Liver (tissue), 9 donors: ENCODE measurements around the gene MYADML2. TPM values are rescaled to one million over a fixed set of nuclear protein-coding genes. Genes with fewer than 3 reads are reported as not detected.

ENCODE experiments used
- DNase-seq: peaks from one replicate; pipeline ENCODE4 v3.0.0-alpha.2; 2017; ENCODE audit warnings: low spot score
- H3K27ac ChIP-seq, 2 donors: one replicate each; pipeline ENCODE4 v1.7.0; 2013; ENCODE audit warnings: inconsistent platforms in 2 of 2, low read length in 2 of 2, control low read depth in 1 of 2, low read depth in 1 of 2, mild to moderate bottlenecking in 1 of 2
- H3K27me3 ChIP-seq, 4 donors: one replicate each; pipeline versions ENCODE4 v1.6.1 to v1.7.0; 2013; ENCODE audit warnings: low read length in 3 of 4, inconsistent platforms in 1 of 4, mild to moderate bottlenecking in 1 of 4, moderate library complexity in 1 of 4; ENCODE audit not compliant: control insufficient read depth in 4 of 4, insufficient read depth in 4 of 4
- H3K36me3 ChIP-seq, 4 donors: one replicate each; pipeline versions ENCODE4 v1.6.1 to v1.7.0; 2013; ENCODE audit warnings: low read length in 3 of 4, mild to moderate bottlenecking in 3 of 4, low read depth in 1 of 4, moderate library complexity in 1 of 4; ENCODE audit not compliant: control insufficient read depth in 4 of 4, insufficient read depth in 3 of 4
- H3K4me1 ChIP-seq, 4 donors: one replicate each; pipeline versions ENCODE4 v1.6.1 to v1.7.0; 2013; ENCODE audit warnings: low read length in 3 of 4, mild to moderate bottlenecking in 3 of 4, moderate library complexity in 1 of 4; ENCODE audit not compliant: control insufficient read depth in 4 of 4, insufficient read depth in 4 of 4
- H3K4me3 ChIP-seq, 3 donors: one replicate each; pipeline versions ENCODE4 v1.6.1 to v1.7.0; 2013; ENCODE audit warnings: low read length in 3 of 3, control low read depth in 1 of 3, low read depth in 1 of 3, mild to moderate bottlenecking in 1 of 3
- H3K9ac ChIP-seq, 2 donors: one replicate each; pipeline ENCODE4 v1.7.0; 2013; ENCODE audit warnings: low read length in 2 of 2, mild to moderate bottlenecking in 2 of 2, moderate library complexity in 2 of 2, control low read depth in 1 of 2, low read depth in 1 of 2
- H3K9me3 ChIP-seq, 4 donors: one replicate each; pipeline versions ENCODE4 v1.6.1 to v1.7.0; 2013; ENCODE audit warnings: low read length in 3 of 4; ENCODE audit not compliant: control insufficient read depth in 4 of 4
- EGR1 ChIP-seq, 2 donors: IDR thresholded peaks; 2 replicates each; pipeline ENCODE4 v1.6.1; 2016 to 2018; ENCODE audit warnings: antibody characterized with exemption in 2 of 2, low read depth in 2 of 2
- FOXA1 ChIP-seq: IDR thresholded peaks from 2 replicates; pipeline ENCODE4 v1.6.1; 2016; ENCODE audit warnings: antibody characterized with exemption
- FOXA2 ChIP-seq: IDR thresholded peaks from 2 replicates; pipeline ENCODE4 v1.6.1; 2016; ENCODE audit warnings: antibody characterized with exemption
- GABPA ChIP-seq, 2 donors: IDR thresholded peaks in 1 of 2; conservative IDR thresholded peaks in 1 of 2; 2 replicates each; pipeline ENCODE4 v1.6.1; 2016; ENCODE audit warnings: antibody characterized with exemption in 2 of 2, mild to moderate bottlenecking in 1 of 2, moderate library complexity in 1 of 2
- HNF4A ChIP-seq, 2 donors: conservative IDR thresholded peaks; 2 replicates each; pipeline ENCODE4 v1.6.1; 2016; ENCODE audit warnings: antibody characterized with exemption in 2 of 2, mild to moderate bottlenecking in 2 of 2
- HNF4G ChIP-seq: IDR thresholded peaks from 2 replicates; pipeline ENCODE4 v1.6.1; 2016; ENCODE audit warnings: antibody characterized with exemption
- JUND ChIP-seq, 2 donors: IDR thresholded peaks; 2 replicates each; pipeline ENCODE4 v1.6.1; 2016; ENCODE audit warnings: antibody characterized with exemption in 2 of 2
- RXRA ChIP-seq, 2 donors: IDR thresholded peaks; 2 replicates each; pipeline ENCODE4 v1.6.1; 2017 to 2018; ENCODE audit warnings: antibody characterized with exemption in 2 of 2, mild to moderate bottlenecking in 1 of 2
- SP1 ChIP-seq: IDR thresholded peaks from 2 replicates; pipeline ENCODE4 v1.6.1; 2018; ENCODE audit warnings: antibody characterized with exemption, mild to moderate bottlenecking
- TAF1 ChIP-seq: conservative IDR thresholded peaks from 2 replicates; pipeline ENCODE4 v1.6.1; 2016; ENCODE audit warnings: antibody characterized with exemption, mild to moderate bottlenecking
- YY1 ChIP-seq: IDR thresholded peaks from 2 replicates; pipeline ENCODE4 v1.6.1; 2016; ENCODE audit warnings: antibody characterized with exemption, mild to moderate bottlenecking
- WGBS: extraction: QIAGEN DNeasy Blood & Tissue Kit; methylation state at CpG from one replicate; pipeline ENCODE4 v1.1.7; 2013; 5-methylcytosine and 5-hydroxymethylcytosine counted together
- polyA plus RNA-seq, 2 donors: library from polyadenylated mRNA; stranded (reverse) in 1 of 2; unstranded in 1 of 2; fragments of 200-250 nt in 1 of 2; fragments of >200 nt in 1 of 2; fragmentation: Nextera tagmentation in 1 of 2; extraction: Ambion mirVana in 1 of 2; gene quantifications; one replicate each; pipeline versions ENCODE4 v1.2.1 to v1.2.3, GENCODE V29; 2013 to 2015
- total RNA-seq, 2 donors: library from RNA; depleted of rRNA; stranded (reverse); fragments of >200 nt; gene quantifications; one replicate each; pipeline ENCODE4 v1.2.3, GENCODE V29; 2014
- TF ChIP-seq, protein P1 (sequence below): IDR thresholded peaks from 2 replicates; pipeline ENCODE4 v1.6.1; 2016; ENCODE audit warnings: antibody characterized with exemption
- TF ChIP-seq, protein P2 (sequence below): IDR thresholded peaks from 2 replicates; pipeline ENCODE4 v1.6.1; 2016; ENCODE audit warnings: antibody characterized with exemption
- TF ChIP-seq, protein P3 (sequence below): fragments of 150-350 bp; IDR thresholded peaks from 2 replicates; pipeline ENCODE4 v1.5.1; 2017; ENCODE audit warnings: improper control_type of control experiment, low read depth, low read length; ENCODE audit not compliant: missing input control
- TF ChIP-seq, protein P4 (sequence below): IDR thresholded peaks from 2 replicates; pipeline ENCODE4 v1.6.1; 2016; ENCODE audit warnings: antibody characterized with exemption
- TF ChIP-seq, protein P5 (sequence below): IDR thresholded peaks from 2 replicates; pipeline ENCODE4 v1.6.1; 2016; ENCODE audit warnings: antibody characterized with exemption, mild to moderate bottlenecking
- donor health status: healthy.
- donor health status: healthy.
- donor health status: healthy.
- donor health status: healthy.
- donor health status: healthy.

Gene MYADML2
- total and polyA plus RNA-seq, 4 donors: not detected

DNA sequence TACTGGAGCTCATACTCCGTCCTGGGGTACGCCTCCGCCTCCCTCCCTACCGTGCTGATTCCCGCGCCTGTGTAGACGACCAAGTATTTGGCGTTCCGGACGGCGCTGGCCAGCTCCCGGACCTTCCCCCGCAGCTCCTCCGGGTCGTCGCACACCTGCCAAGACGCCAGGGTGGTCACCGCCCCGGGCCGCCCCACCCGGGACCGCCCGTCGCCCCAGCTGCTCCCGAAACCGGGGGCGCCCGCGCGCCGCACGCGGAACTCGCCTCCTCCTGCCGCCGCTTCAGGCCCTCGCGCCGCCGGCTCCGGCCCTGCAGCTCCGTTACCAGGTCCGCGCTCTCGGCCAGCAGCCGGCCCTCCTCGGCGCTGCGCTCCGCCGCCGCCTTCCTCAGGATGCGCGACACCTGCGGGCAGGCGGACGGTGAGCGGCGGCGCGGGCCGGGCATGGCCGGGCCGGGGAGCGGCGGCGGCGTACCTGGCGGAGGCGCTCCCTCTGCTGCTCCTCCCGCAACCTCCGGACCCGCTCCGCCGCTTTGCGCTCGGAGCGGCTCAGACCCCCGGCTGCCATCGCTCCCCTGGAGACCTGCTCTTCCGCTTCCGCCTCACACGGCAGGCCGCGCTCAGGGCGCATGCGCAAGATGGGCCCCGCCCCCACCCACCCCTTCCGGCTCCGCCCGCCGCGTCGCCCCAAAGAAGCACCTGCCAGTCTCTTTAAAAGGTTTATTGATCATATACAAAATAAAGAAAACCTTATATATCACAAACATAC, 29.3 kb downstream of the MYADML2 start, which contains the start of gene SIRT7:
Gene SIRT7, minus strand, starts transcription at position 612 of the 768 bp plus-strand sequence. Its CDS starts 45 bp downstream, at position 567.
- peak within 1 kb of the TSS; percentile 42 to 43 for H3K9ac ChIP-seq
- peak within 1 kb of the TSS; percentile 72 to 89 (median 82) for H3K4me3 ChIP-seq
- H3K9me3 ChIP-seq: no peaks in the 10 kb centered on the region
- peaks cover 17 to 31% (median 19%) of the 10 kb centered on the region in 4 donors for H3K36me3 ChIP-seq
- peak; percentile 96 for DNase-seq
- peak within 1 kb of the TSS in 1 of 2 donors; percentile 19 for H3K27ac ChIP-seq
- TF ChIP-seq GABPA (IDR thresholded peaks at IDR 0.05 in 1 of 2, conservative IDR thresholded peaks at IDR 0.05 in 1 of 2) (peak in 1 of 2 donors; percentile 82), HNF4A (conservative IDR thresholded peaks at IDR 0.05) (no peak)
- H3K4me1 ChIP-seq: peaks cover 18 to 35% (median 26%) of the 10 kb centered on the region in 4 donors
- WGBS: under 1% methylated on average over 94 of the region's 94 CpGs
- H3K27me3 ChIP-seq: no peaks in the 10 kb centered on the region

DNA sequence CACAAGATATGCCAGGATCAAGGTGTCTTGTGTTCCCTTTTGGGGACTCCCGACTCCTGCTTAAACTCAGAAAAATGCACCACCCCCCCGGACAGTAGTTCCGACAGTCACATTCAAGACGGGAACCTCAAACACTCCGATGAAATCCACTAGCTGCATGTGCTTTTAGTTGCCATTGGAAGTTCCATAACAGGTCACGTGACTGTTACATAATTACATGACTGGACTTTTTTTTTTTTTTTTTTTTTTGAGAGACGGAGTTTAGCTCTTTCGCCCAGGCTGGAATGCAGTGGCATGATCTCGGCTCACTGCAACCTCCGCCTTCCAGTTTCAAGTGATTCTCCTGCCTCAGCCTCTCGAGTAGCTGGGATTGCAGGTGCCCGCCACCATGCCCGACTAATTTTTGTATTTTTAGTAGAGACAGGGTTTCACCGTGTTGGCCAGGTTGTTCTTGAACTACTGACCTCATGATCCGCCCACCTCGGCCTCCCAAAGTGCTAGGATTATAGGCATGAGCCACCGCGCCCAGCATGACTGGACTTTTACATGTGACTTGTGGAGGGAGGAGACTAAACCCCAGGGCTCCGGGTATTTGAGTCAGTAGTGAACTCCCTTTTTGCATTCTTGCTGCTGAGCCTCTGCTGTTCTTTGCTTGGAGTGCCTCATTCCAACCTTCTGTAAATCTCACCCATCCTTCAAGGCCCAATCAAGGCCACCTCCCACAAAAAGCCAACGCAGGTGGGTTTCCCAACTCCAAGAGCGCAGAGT, 30.6 kb downstream of the MYADML2 start:
- H3K4me3 ChIP-seq: peak overlapping the region in 1 of 3 donors; percentile 82
- WGBS: 71% methylated on average over 21 of the region's 21 CpGs
- H3K9ac ChIP-seq: no peak overlapping the region
- H3K4me1 ChIP-seq: peaks cover 14 to 34% (median 21%) of the 10 kb centered on the region in 4 donors
- TF ChIP-seq, protein P1, sequence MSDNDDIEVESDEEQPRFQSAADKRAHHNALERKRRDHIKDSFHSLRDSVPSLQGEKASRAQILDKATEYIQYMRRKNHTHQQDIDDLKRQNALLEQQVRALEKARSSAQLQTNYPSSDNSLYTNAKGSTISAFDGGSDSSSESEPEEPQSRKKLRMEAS: no peak
- TF ChIP-seq, protein P2, sequence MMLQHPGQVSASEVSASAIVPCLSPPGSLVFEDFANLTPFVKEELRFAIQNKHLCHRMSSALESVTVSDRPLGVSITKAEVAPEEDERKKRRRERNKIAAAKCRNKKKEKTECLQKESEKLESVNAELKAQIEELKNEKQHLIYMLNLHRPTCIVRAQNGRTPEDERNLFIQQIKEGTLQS: no peak
- TF ChIP-seq JUND (IDR thresholded peaks at IDR 0.05): no peak
- no peaks in the 10 kb centered on the region for H3K27me3 ChIP-seq
- DNase-seq: no peak
- H3K9me3 ChIP-seq: no peaks in the 10 kb centered on the region
- H3K36me3 ChIP-seq: peaks cover 15 to 33% (median 19%) of the 10 kb centered on the region in 4 donors
- no peak overlapping the region for H3K27ac ChIP-seq

DNA sequence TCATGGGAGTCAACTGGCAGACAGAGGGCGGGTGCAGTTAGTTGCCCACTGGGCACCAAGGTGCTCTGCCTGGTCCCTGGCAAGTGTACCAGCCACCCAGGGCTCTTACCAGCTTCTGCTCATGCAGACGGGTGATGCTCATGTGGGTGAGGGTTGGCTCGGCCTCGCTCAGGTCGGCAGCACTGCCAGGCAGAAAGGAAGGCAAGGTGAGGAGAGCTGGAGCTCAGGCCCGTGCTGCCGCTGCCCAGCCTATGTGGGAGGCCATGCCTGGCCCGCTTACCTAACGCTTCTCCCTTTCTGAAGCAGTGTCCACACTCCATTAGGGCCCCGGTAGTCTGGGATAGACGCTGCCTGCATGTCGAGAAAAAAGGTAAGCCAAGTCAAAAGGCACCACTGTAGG, 31.7 kb downstream of the MYADML2 start:
- Histone ChIP-seq H3K9ac (no peak overlapping the region), H3K27me3 (no peaks in the 10 kb centered on the region), H3K36me3 (peaks cover 15 to 33% (median 19%) of the 10 kb centered on the region in 4 donors), H3K4me3 (no peak overlapping the region), H3K27ac (no peak overlapping the region), H3K9me3 (no peaks in the 10 kb centered on the region), H3K4me1 (peaks cover 14 to 32% (median 20%) of the 10 kb centered on the region in 4 donors)
- no peak for DNase-seq
- WGBS: 92% methylated on average over 12 of the region's 12 CpGs
- TF ChIP-seq GABPA (IDR thresholded peaks at IDR 0.05 in 1 of 2, conservative IDR thresholded peaks at IDR 0.05 in 1 of 2) (no peak), EGR1 (IDR thresholded peaks at IDR 0.05; ENCODE audit: low read depth in 2 of 2) (no peak), FOXA1 (no peak), RXRA (IDR thresholded peaks at IDR 0.05) (no peak), SP1 (no peak), HNF4G (no peak), HNF4A (conservative IDR thresholded peaks at IDR 0.05) (no peak), TAF1 (no peak), JUND (IDR thresholded peaks at IDR 0.05) (no peak), FOXA2 (no peak), YY1 (no peak)
- TF ChIP-seq, protein P3, sequence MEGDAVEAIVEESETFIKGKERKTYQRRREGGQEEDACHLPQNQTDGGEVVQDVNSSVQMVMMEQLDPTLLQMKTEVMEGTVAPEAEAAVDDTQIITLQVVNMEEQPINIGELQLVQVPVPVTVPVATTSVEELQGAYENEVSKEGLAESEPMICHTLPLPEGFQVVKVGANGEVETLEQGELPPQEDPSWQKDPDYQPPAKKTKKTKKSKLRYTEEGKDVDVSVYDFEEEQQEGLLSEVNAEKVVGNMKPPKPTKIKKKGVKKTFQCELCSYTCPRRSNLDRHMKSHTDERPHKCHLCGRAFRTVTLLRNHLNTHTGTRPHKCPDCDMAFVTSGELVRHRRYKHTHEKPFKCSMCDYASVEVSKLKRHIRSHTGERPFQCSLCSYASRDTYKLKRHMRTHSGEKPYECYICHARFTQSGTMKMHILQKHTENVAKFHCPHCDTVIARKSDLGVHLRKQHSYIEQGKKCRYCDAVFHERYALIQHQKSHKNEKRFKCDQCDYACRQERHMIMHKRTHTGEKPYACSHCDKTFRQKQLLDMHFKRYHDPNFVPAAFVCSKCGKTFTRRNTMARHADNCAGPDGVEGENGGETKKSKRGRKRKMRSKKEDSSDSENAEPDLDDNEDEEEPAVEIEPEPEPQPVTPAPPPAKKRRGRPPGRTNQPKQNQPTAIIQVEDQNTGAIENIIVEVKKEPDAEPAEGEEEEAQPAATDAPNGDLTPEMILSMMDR: no peak
- TF ChIP-seq, protein P4, sequence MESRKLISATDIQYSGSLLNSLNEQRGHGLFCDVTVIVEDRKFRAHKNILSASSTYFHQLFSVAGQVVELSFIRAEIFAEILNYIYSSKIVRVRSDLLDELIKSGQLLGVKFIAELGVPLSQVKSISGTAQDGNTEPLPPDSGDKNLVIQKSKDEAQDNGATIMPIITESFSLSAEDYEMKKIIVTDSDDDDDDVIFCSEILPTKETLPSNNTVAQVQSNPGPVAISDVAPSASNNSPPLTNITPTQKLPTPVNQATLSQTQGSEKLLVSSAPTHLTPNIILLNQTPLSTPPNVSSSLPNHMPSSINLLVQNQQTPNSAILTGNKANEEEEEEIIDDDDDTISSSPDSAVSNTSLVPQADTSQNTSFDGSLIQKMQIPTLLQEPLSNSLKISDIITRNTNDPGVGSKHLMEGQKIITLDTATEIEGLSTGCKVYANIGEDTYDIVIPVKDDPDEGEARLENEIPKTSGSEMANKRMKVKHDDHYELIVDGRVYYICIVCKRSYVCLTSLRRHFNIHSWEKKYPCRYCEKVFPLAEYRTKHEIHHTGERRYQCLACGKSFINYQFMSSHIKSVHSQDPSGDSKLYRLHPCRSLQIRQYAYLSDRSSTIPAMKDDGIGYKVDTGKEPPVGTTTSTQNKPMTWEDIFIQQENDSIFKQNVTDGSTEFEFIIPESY: no peak
- TF ChIP-seq, protein P5, sequence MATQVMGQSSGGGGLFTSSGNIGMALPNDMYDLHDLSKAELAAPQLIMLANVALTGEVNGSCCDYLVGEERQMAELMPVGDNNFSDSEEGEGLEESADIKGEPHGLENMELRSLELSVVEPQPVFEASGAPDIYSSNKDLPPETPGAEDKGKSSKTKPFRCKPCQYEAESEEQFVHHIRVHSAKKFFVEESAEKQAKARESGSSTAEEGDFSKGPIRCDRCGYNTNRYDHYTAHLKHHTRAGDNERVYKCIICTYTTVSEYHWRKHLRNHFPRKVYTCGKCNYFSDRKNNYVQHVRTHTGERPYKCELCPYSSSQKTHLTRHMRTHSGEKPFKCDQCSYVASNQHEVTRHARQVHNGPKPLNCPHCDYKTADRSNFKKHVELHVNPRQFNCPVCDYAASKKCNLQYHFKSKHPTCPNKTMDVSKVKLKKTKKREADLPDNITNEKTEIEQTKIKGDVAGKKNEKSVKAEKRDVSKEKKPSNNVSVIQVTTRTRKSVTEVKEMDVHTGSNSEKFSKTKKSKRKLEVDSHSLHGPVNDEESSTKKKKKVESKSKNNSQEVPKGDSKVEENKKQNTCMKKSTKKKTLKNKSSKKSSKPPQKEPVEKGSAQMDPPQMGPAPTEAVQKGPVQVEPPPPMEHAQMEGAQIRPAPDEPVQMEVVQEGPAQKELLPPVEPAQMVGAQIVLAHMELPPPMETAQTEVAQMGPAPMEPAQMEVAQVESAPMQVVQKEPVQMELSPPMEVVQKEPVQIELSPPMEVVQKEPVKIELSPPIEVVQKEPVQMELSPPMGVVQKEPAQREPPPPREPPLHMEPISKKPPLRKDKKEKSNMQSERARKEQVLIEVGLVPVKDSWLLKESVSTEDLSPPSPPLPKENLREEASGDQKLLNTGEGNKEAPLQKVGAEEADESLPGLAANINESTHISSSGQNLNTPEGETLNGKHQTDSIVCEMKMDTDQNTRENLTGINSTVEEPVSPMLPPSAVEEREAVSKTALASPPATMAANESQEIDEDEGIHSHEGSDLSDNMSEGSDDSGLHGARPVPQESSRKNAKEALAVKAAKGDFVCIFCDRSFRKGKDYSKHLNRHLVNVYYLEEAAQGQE: no peak
- TF ChIP-seq, protein P2: no peak
